Measurements from ENCODE around the gene PCDH9.

DNA sequence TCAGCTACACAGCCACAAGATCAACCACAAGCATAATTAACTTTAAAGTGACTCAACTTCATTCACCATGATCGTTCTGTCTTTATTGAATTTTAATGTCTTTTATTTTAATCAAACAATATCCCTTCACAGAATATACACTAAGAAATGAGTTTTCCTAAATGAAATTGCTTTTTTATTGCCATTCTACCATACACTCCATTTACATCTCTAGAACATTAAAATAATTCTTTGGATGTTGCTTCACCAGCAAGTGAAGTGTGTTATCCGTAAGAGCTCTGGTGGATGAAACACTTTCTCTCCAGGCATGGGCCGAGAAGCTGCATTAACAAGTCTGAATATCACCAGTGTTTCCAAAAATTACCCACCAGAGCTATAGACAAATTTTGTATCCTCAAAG, 789.2 kb downstream of the PCDH9 start:
- no peak for TF ChIP-seq POLR2A (IDR thresholded peaks at IDR 0.05)
- TF ChIP-seq, protein P1, sequence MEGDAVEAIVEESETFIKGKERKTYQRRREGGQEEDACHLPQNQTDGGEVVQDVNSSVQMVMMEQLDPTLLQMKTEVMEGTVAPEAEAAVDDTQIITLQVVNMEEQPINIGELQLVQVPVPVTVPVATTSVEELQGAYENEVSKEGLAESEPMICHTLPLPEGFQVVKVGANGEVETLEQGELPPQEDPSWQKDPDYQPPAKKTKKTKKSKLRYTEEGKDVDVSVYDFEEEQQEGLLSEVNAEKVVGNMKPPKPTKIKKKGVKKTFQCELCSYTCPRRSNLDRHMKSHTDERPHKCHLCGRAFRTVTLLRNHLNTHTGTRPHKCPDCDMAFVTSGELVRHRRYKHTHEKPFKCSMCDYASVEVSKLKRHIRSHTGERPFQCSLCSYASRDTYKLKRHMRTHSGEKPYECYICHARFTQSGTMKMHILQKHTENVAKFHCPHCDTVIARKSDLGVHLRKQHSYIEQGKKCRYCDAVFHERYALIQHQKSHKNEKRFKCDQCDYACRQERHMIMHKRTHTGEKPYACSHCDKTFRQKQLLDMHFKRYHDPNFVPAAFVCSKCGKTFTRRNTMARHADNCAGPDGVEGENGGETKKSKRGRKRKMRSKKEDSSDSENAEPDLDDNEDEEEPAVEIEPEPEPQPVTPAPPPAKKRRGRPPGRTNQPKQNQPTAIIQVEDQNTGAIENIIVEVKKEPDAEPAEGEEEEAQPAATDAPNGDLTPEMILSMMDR (IDR thresholded peaks at IDR 0.05): no peak
